K562 (cell line): Measurements from ENCODE around the gene CYB5D1. TPM values are rescaled to one million over a fixed set of nuclear protein-coding genes. Genes with fewer than 3 reads are reported as not detected.

ENCODE experiments used
- ETS1 ChIP-seq: conservative IDR thresholded peaks from 2 replicates; pipeline ENCODE4 v1.6.1; 2011; ENCODE audit warnings: low read depth, mild to moderate bottlenecking, low read length; ENCODE audit not compliant: control insufficient read depth
- GATAD2A ChIP-seq: fragments of 450-650 bp; IDR thresholded peaks from 2 replicates; pipeline ENCODE4 v1.6.1; 2017
- HBP1 ChIP-seq: fragments of 450-650 bp; formaldehyde crosslinking; IDR thresholded peaks from 2 replicates; pipeline ENCODE4 v1.4.0; 2022; ENCODE audit warnings: missing genetic modification characterization
- TAF1 ChIP-seq: IDR thresholded peaks from 2 replicates; pipeline ENCODE4 v1.6.1; 2011; ENCODE audit warnings: mild to moderate bottlenecking, low read length, moderate library complexity; ENCODE audit not compliant: insufficient read depth, control insufficient read depth, severe bottlenecking; ENCODE audit errors: extremely low read depth
- ZSCAN29 ChIP-seq: fragments of 450-650 bp; IDR thresholded peaks from 2 replicates; pipeline ENCODE4 v1.6.1; 2017
- polyA plus RNA-seq, 8 experiments: library from polyadenylated mRNA; depleted of rRNA in 4 of 8; stranded (reverse) in 5 of 8; unstranded in 3 of 8; fragments of >200 nt; fragmentation: Nextera tagmentation in 2 of 8; fragmentation: Illumina TruSeq in 1 of 8; extraction: Ambion mirVana in 2 of 8; extraction: Trizol in 1 of 8; gene quantifications; 2 replicates each; pipeline versions ENCODE4 v1.2.1 to v1.2.3, GENCODE V29; 2011 to 2014; ENCODE audit warnings: inconsistent platforms in 1 of 8, missing spikeins in 1 of 8
- total RNA-seq, 7 experiments: library from RNA; depleted of rRNA in 6 of 7; stranded (reverse); fragments of >200 nt in 6 of 7; fragmentation: Illumina TruSeq in 2 of 7; extraction: Trizol in 2 of 7; gene quantifications; 2 replicates each; pipeline versions ENCODE4 v1.2.1 to v1.2.3, GENCODE V29; 2011 to 2021; ENCODE audit warnings: low replicate concordance in 1 of 7

The CYB5D1 gene
- total and polyA plus RNA-seq, 9 of the 15 experiments (the other 6 are each of a cell fraction or from before 2014, with no cell fraction given) = 2.4 to 7.9 (median 5.7) TPM

GRCh38 chr17:7885367-7886226 is 27.8 kb downstream of the CYB5D1 start (continued):
- TF ChIP-seq HBP1 (CRISPR knock-in tag) (no peak), TAF1 (peak; percentile 22), ZSCAN29 (no peak), GATAD2A (no peak), ETS1 (no peak)
